CD14-positive monocyte (primary cell): ENCODE measurements around the gene MSI1. TPM values are rescaled to one million over a fixed set of nuclear protein-coding genes. Genes with fewer than 3 reads are reported as not detected.

Source experiments
- DNase-seq, 3 donors: peaks; one replicate each; pipeline ENCODE4 v3.0.0-alpha.2; 2011 to 2022
- H2AFZ ChIP-seq: 2 replicates; pipeline ENCODE4 v1.6.0; 2012; ENCODE audit warnings: mild to moderate bottlenecking, low read depth, low read length, inconsistent platforms; ENCODE audit not compliant: insufficient read depth, poor library complexity, severe bottlenecking
- H3K27ac ChIP-seq, 2 donors: 1 replicate in 1 of 2; 2 replicates in 1 of 2; pipeline ENCODE4 v1.5.1; 2012 to 2013; ENCODE audit warnings: low read length in 2 of 2, control low read depth in 1 of 2, inconsistent platforms in 1 of 2, low read depth in 1 of 2, mild to moderate bottlenecking in 1 of 2
- H3K27me3 ChIP-seq, 2 donors: one replicate each; pipeline versions ENCODE4 v1.6.0 to v1.6.1; 2011 to 2013; ENCODE audit warnings: low read length in 2 of 2; ENCODE audit not compliant: control insufficient read depth in 2 of 2, insufficient read depth in 2 of 2
- H3K36me3 ChIP-seq, 2 donors: replicated peaks in 1 of 2; 1 replicate in 1 of 2; 2 replicates in 1 of 2; pipeline versions ENCODE4 v1.5.1 to v1.6.1; 2012 to 2013; ENCODE audit warnings: low read length in 2 of 2, control low read depth in 1 of 2, inconsistent platforms in 1 of 2, mild to moderate bottlenecking in 1 of 2; ENCODE audit not compliant: insufficient read depth in 2 of 2, control insufficient read depth in 1 of 2
- H3K4me1 ChIP-seq, 2 donors: 1 replicate in 1 of 2; 2 replicates in 1 of 2; pipeline versions ENCODE4 v1.5.1 to v1.6.1; 2012 to 2013; ENCODE audit warnings: low read length in 2 of 2, control low read depth in 1 of 2, inconsistent platforms in 1 of 2, mild to moderate bottlenecking in 1 of 2, moderate library complexity in 1 of 2; ENCODE audit not compliant: insufficient read depth in 2 of 2, control insufficient read depth in 1 of 2
- H3K4me2 ChIP-seq: replicated peaks from 2 replicates; pipeline ENCODE3; 2012; ENCODE audit warnings: low read length, moderate library complexity, mild to moderate bottlenecking; ENCODE audit not compliant: poor library complexity, severe bottlenecking; ENCODE audit errors: extremely low read depth
- H3K4me3 ChIP-seq, 3 experiments: fragments of 200-600 bp in 1 of 3; sonication (generic) in 1 of 3; replicated peaks in 1 of 3; 1 replicate in 2 of 3; 2 replicates in 1 of 3; pipeline ENCODE4 v1.5.1; 2011 to 2013; ENCODE audit warnings: low read length in 3 of 3, mild to moderate bottlenecking in 3 of 3, control low read depth in 2 of 3, low read depth in 2 of 3, inconsistent platforms in 1 of 3, moderate library complexity in 1 of 3
- H3K79me2 ChIP-seq: 2 replicates; pipeline ENCODE4 v1.6.0; 2012; ENCODE audit warnings: mild to moderate bottlenecking, control low read depth, inconsistent platforms, low read length, moderate library complexity; ENCODE audit not compliant: insufficient read depth
- H3K9ac ChIP-seq: 2 replicates; pipeline ENCODE4 v1.6.0; 2017; ENCODE audit warnings: low read length, mild to moderate bottlenecking; ENCODE audit not compliant: insufficient read depth, poor library complexity, severe bottlenecking
- H3K9me3 ChIP-seq, 2 donors: replicated peaks in 1 of 2; 1 replicate in 1 of 2; 2 replicates in 1 of 2; pipeline versions ENCODE4 v1.5.1 to v1.6.1; 2012 to 2013; ENCODE audit warnings: low read length in 2 of 2, control low read depth in 1 of 2; ENCODE audit not compliant: control insufficient read depth in 1 of 2, insufficient read depth in 1 of 2
- H4K20me1 ChIP-seq: 2 replicates; pipeline ENCODE4 v1.6.0; 2012; ENCODE audit warnings: mild to moderate bottlenecking, low read length, control low read depth, moderate library complexity; ENCODE audit not compliant: insufficient read depth
- H3K27ac Mint-ChIP-seq, 7 donors: one replicate each; pipeline ENCODE4 v1.8.0; 2020; ENCODE audit warnings: mild to moderate bottlenecking in 7 of 7, mixed read lengths in 7 of 7, moderate library complexity in 6 of 7, inconsistent platforms in 2 of 7
- H3K27me3 Mint-ChIP-seq, 3 donors: one replicate each; pipeline ENCODE4 v1.8.0; 2021 to 2022; ENCODE audit warnings: low read depth in 3 of 3, mild to moderate bottlenecking in 3 of 3, mixed read lengths in 3 of 3, moderate library complexity in 3 of 3, inconsistent platforms in 1 of 3
- H3K36me3 Mint-ChIP-seq, 2 donors: one replicate each; pipeline ENCODE4 v1.8.0; 2020; ENCODE audit warnings: mixed read lengths in 2 of 2, inconsistent platforms in 1 of 2, mild to moderate bottlenecking in 1 of 2
- H3K4me1 Mint-ChIP-seq: one replicate; pipeline ENCODE4 v1.8.0; 2020; ENCODE audit warnings: mild to moderate bottlenecking, mixed read lengths
- H3K4me3 Mint-ChIP-seq, 2 donors: one replicate each; pipeline ENCODE4 v1.8.0; 2020; ENCODE audit warnings: mild to moderate bottlenecking in 2 of 2, mixed read lengths in 2 of 2, moderate library complexity in 1 of 2
- H3K9me3 Mint-ChIP-seq, 7 donors: one replicate each; pipeline ENCODE4 v1.8.0; 2020 to 2022; ENCODE audit warnings: mixed read lengths in 7 of 7, mild to moderate bottlenecking in 6 of 7, moderate library complexity in 6 of 7, inconsistent platforms in 2 of 7
- WGBS: methylation state at CpG from one replicate; pipeline ENCODE4 v1.1.5; 2013; ENCODE audit warnings: missing lambda C conversion rate; ENCODE audit not compliant: insufficient coverage; 5-methylcytosine and 5-hydroxymethylcytosine counted together
- intact Hi-C, 2 donors: fragments of 100-400 bp; cut with micrococcal nuclease; formaldehyde crosslinking; loops; one replicate each; pipeline versions ENCODE4 v1.15.0 to v1.15.1; 2023
- polyA plus RNA-seq, 3 donors: library from polyadenylated mRNA; depleted of rRNA in 1 of 3; unstranded in 2 of 3; stranded (reverse) in 1 of 3; fragments of 300-500 nt in 2 of 3; fragments of >200 nt in 1 of 3; fragmentation: Illumina TruSeq in 2 of 3; gene quantifications; 1 replicate in 2 of 3; 2 replicates in 1 of 3; pipeline ENCODE4 v1.2.3, GENCODE V29; 2012 to 2021
- TF ChIP-seq, protein P1 (sequence below): fragments of 200-600 bp; IDR thresholded peaks from one replicate; pipeline ENCODE4 v1.8.0; 2022; ENCODE audit warnings: antibody characterized with exemption, mild to moderate bottlenecking

Gene MSI1
- polyA plus RNA-seq, 3 donors = not detected

DNA sequence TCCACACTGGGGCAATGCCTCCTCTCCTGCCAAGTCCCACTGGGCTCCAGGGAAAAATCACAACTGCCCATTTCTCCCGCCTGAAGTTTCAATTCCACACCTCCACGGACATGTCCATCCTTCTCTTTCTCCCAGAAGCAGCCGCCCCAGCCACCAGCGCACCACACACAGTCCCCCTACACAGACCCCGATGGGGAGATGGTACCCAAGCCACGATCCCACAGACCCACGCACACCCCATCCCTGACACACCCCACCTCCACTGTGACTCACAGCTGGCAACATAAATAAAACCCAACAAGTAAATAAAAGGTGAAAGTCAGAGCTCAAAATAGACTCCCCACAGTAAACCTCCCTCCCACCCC lies 2.6 kb downstream of the MSI1 start:
- no peak for DNase-seq
- intact Hi-C loops = no loop called here
- H3K27ac ChIP-seq = no peak overlapping the region
- Mint-ChIP-seq H3K27me3 (peaks cover 70 to 89% (median 78%) of the 10 kb centered on the region in 3 donors), H3K36me3 (peaks cover 4 to 7% of the 10 kb centered on the region in 2 donors), H3K27ac (no peak overlapping the region), H3K4me1 (peaks cover 9% of the 10 kb centered on the region), H3K9me3 (peaks cover 0 to 16% (median 9%) of the 10 kb centered on the region in 7 donors), H3K4me3 (peak overlapping the region in 1 of 2 donors; percentile 63)
- H3K36me3 ChIP-seq = no peaks in the 10 kb centered on the region
- H3K9me3 ChIP-seq = peaks cover 2 to 19% of the 10 kb centered on the region in 2 donors
- 89% methylated on average over 5 of the region's 7 CpGs for WGBS
- peaks cover 0 to 4% of the 10 kb centered on the region in 2 donors for H3K4me1 ChIP-seq
- H2AFZ ChIP-seq = no peak overlapping the region
- no peak overlapping the region for H3K9ac ChIP-seq
- H3K79me2 ChIP-seq = no peaks in the 10 kb centered on the region
- no peak overlapping the region for H3K4me2 ChIP-seq
- TF ChIP-seq, protein P1, sequence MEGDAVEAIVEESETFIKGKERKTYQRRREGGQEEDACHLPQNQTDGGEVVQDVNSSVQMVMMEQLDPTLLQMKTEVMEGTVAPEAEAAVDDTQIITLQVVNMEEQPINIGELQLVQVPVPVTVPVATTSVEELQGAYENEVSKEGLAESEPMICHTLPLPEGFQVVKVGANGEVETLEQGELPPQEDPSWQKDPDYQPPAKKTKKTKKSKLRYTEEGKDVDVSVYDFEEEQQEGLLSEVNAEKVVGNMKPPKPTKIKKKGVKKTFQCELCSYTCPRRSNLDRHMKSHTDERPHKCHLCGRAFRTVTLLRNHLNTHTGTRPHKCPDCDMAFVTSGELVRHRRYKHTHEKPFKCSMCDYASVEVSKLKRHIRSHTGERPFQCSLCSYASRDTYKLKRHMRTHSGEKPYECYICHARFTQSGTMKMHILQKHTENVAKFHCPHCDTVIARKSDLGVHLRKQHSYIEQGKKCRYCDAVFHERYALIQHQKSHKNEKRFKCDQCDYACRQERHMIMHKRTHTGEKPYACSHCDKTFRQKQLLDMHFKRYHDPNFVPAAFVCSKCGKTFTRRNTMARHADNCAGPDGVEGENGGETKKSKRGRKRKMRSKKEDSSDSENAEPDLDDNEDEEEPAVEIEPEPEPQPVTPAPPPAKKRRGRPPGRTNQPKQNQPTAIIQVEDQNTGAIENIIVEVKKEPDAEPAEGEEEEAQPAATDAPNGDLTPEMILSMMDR = no peak
- no peak overlapping the region for H3K4me3 ChIP-seq
- H3K27me3 ChIP-seq = peaks cover 51 to 79% of the 10 kb centered on the region in 2 donors
- no peaks in the 10 kb centered on the region for H4K20me1 ChIP-seq

DNA sequence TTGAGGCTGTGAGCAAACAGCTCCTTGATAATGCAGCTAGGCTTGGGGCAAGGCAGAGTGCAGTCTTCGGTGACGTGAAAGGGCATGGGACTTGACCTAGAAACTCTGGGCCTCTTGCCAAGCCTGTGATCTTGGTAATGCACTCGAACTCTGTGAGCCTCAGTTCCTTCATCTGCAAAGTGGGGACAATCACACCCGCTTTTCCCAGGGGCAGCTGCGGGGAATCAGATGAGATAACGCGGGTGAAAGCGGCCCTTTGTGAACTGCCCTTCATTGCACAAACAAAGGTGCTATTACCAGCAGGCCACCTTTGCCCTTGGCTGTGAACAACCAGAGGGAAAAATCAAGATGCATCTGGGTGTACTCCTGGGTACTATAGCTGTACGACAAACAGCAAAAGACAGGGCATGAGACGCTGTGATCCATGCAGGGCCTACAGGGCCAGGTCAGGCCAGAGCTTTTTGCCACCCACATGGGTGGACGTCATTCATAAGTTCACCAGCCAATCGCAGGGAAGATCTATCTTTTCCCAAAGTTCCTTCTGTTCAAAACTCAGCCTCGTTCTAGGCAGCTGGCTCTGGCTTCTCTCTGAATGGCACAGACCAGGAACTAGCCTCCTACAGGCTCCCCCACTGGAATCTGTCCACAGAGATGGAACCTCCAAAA lies 3.2 kb downstream of the MSI1 start:
- no peaks in the 10 kb centered on the region for H3K36me3 ChIP-seq
- Mint-ChIP-seq H3K4me3 (peak overlapping the region in 1 of 2 donors; percentile 63), H3K4me1 (peaks cover 9% of the 10 kb centered on the region), H3K36me3 (peaks cover 4 to 7% of the 10 kb centered on the region in 2 donors), H3K9me3 (peaks cover 0 to 16% (median 9%) of the 10 kb centered on the region in 7 donors), H3K27ac (no peak overlapping the region), H3K27me3 (peaks cover 70 to 89% (median 78%) of the 10 kb centered on the region in 3 donors)
- no peak overlapping the region for H2AFZ ChIP-seq
- peaks cover 2 to 17% of the 10 kb centered on the region in 2 donors for H3K9me3 ChIP-seq
- intact Hi-C loops = no loop called here
- TF ChIP-seq, protein P1 = no peak
- no peaks in the 10 kb centered on the region for H3K79me2 ChIP-seq
- no peak overlapping the region for H3K4me3 ChIP-seq
- H4K20me1 ChIP-seq = no peaks in the 10 kb centered on the region
- DNase-seq = no peak
- H3K27me3 ChIP-seq = peaks cover 51 to 79% of the 10 kb centered on the region in 2 donors
- H3K4me2 ChIP-seq = no peak overlapping the region
- no peak overlapping the region for H3K9ac ChIP-seq
- no peak overlapping the region for H3K27ac ChIP-seq
- 82% methylated on average over 12 of the region's 13 CpGs for WGBS
- peaks cover 0 to 4% of the 10 kb centered on the region in 2 donors for H3K4me1 ChIP-seq
